ENCODE data around the gene RETN.

GRCh38 chr19:7670790-7671189 is 1.9 kb downstream of the RETN start:
- TF ChIP-seq POLR2A (IDR thresholded peaks at IDR 0.05) (no peak), CTCF (IDR thresholded peaks at IDR 0.05) (no peak)

All from Peyer's patch (tissue), 4 donors.